Measurements from ENCODE around the gene ARF4.
A peak's percentile ranks its signal among the peaks of the same experiment; 100 is the strongest.

Gene ARF4

DNA sequence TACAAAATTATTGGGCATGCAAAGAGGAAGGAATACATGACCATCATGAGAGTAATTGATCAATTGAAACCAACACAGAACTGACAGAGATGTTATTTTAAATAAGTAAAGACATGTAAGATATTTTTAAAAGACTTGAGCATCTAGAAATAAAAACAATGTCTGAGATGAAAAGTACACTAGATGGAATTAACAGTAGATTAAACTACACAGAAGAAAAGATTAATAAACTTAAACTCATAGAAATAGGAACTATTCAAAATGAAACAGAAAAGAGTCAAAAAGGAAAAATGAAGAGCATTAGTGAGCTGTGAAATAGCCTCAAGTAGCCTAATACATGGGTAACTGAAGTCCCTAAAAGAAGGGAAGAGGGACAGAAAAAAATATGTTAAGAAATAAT is 8.5 kb upstream of the ARF4 start:
- Histone ChIP-seq H3K9me3 (ENCODE audit: control insufficient read depth in 2 of 2, low read length in 2 of 2) (no peaks in the 10 kb centered on the region), H3K9ac (ENCODE audit: low read length in 2 of 2) (no peak overlapping the region), H3K36me3 (ENCODE audit: control insufficient read depth in 2 of 2, insufficient read depth in 2 of 2, low read length in 2 of 2) (peaks cover 0 to 4% of the 10 kb centered on the region in 2 donors), H3K4me1 (ENCODE audit: control insufficient read depth, insufficient read depth, low read length) (no peaks in the 10 kb centered on the region), H3K4me3 (ENCODE audit: low read length in 2 of 2) (no peak overlapping the region), H3K27me3 (ENCODE audit: control insufficient read depth in 1 of 2, insufficient read depth in 2 of 2, low read length in 2 of 2) (no peaks in the 10 kb centered on the region), H3K27ac (ENCODE audit: low read length) (no peak overlapping the region)

GRCh38 chr3:57604971-57605370 is 7.8 kb upstream of the ARF4 start:
- no peaks in the 10 kb centered on the region for H3K27me3 ChIP-seq (ENCODE audit: control insufficient read depth in 1 of 2, insufficient read depth in 2 of 2, low read length in 2 of 2)
- H3K9me3 ChIP-seq (ENCODE audit: control insufficient read depth in 2 of 2, low read length in 2 of 2) = no peaks in the 10 kb centered on the region
- no peak overlapping the region for H3K9ac ChIP-seq (ENCODE audit: low read length in 2 of 2)
- H3K27ac ChIP-seq (ENCODE audit: low read length) = no peak overlapping the region
- no peak overlapping the region for H3K4me3 ChIP-seq (ENCODE audit: low read length in 2 of 2)
- peaks cover 0 to 4% of the 10 kb centered on the region in 2 donors for H3K36me3 ChIP-seq (ENCODE audit: control insufficient read depth in 2 of 2, insufficient read depth in 2 of 2, low read length in 2 of 2)
- H3K4me1 ChIP-seq (ENCODE audit: control insufficient read depth, insufficient read depth, low read length) = no peaks in the 10 kb centered on the region

- Histone ChIP-seq H3K4me1 (ENCODE audit: control insufficient read depth, insufficient read depth, low read length) (peaks cover 14% of the 10 kb centered on the region), H3K36me3 (ENCODE audit: control insufficient read depth in 2 of 2, insufficient read depth in 2 of 2, low read length in 2 of 2) (peaks cover 0 to 4% of the 10 kb centered on the region in 2 donors), H3K27me3 (ENCODE audit: control insufficient read depth in 1 of 2, insufficient read depth in 2 of 2, low read length in 2 of 2) (no peaks in the 10 kb centered on the region), H3K27ac (ENCODE audit: low read length) (no peak overlapping the region), H3K9ac (ENCODE audit: low read length in 2 of 2) (no peak overlapping the region), H3K4me3 (ENCODE audit: low read length in 2 of 2) (no peak overlapping the region), H3K9me3 (ENCODE audit: control insufficient read depth in 2 of 2, low read length in 2 of 2) (no peaks in the 10 kb centered on the region)
These were observed 3.1 kb upstream of the ARF4 start for GRCh38 chr3:57600195-57600594.

DNA sequence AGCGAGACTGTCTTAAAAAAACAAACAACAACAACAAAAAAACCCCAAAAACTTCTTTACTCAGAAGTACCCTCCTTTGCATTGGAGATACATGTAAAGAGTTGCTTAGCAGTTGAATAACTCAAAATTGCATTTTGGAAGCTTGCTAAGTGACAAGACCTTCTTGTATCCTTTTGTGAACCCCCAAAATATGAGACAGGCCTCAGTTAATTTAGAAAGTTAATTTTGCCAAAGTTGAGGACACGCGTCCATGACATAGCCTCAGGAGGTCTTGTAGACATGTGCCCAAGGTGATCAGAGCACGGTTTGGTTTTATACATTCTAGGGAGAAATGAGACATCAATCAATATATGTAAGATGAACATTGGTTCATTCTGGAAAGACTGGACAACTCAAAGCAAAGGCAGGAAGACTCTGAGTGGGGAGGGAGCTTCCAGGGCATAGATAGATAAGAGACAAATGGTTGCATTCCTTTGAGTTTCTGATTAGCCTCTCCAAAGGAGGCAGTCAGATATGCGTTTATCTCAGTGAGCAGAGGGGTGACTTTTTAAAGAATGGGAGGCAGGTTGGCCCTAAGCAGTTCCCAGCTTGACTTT is 1.7 kb upstream of the ARF4 start:
- Histone ChIP-seq H3K27ac (ENCODE audit: low read length) (peak overlapping the region; percentile 99), H3K4me3 (ENCODE audit: low read length in 2 of 2) (peak overlapping the region; percentile 75 to 99), H3K36me3 (ENCODE audit: control insufficient read depth in 2 of 2, insufficient read depth in 2 of 2, low read length in 2 of 2) (peaks cover 0 to 4% of the 10 kb centered on the region in 2 donors), H3K9me3 (ENCODE audit: control insufficient read depth in 2 of 2, low read length in 2 of 2) (no peaks in the 10 kb centered on the region), H3K27me3 (ENCODE audit: control insufficient read depth in 1 of 2, insufficient read depth in 2 of 2, low read length in 2 of 2) (no peaks in the 10 kb centered on the region), H3K9ac (ENCODE audit: low read length in 2 of 2) (peak overlapping the region in 1 of 2 donors; percentile 82), H3K4me1 (ENCODE audit: control insufficient read depth, insufficient read depth, low read length) (peaks cover 21% of the 10 kb centered on the region)

DNA sequence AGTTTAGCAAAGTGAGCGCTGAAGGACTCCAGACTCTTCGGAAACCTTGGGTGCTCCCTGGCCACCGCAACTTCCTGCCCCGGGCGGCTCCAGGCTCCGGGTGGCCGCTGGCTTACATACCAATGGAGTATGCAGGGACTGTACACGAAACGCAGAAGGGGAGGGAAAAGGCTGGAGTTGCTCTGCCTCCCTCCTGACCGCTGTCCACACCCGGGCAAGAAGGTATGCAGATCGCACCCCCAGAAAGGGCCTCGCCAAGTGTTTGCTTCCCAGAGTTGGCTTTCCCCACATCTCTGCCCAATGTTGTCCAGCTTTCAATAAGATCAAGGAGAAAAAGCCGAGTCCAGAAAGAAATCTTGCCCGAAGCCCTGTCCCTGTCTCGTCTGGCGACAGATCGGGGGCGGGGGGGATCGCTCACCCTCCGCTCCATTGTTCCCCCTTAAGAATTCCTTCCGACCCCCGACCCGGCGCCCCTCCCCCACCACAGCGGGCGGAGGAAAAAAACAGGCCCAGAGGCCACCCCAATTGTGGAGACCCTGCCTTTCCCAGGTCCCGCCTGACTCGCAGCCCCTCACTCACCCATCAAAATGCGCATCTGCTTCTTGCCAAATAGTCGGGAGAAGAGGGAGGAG is 533 bp downstream of the ARF4 start:
- Histone ChIP-seq H3K27ac (ENCODE audit: low read length) (peak overlapping the region; percentile 99), H3K9me3 (ENCODE audit: control insufficient read depth in 2 of 2, low read length in 2 of 2) (no peaks in the 10 kb centered on the region), H3K4me1 (ENCODE audit: control insufficient read depth, insufficient read depth, low read length) (peaks cover 30% of the 10 kb centered on the region), H3K4me3 (ENCODE audit: low read length in 2 of 2) (peak overlapping the region; percentile 99), H3K27me3 (ENCODE audit: control insufficient read depth in 1 of 2, insufficient read depth in 2 of 2, low read length in 2 of 2) (no peaks in the 10 kb centered on the region), H3K9ac (ENCODE audit: low read length in 2 of 2) (peak overlapping the region; percentile 100), H3K36me3 (ENCODE audit: control insufficient read depth in 2 of 2, insufficient read depth in 2 of 2, low read length in 2 of 2) (peaks cover 0 to 3% of the 10 kb centered on the region in 2 donors)

DNA sequence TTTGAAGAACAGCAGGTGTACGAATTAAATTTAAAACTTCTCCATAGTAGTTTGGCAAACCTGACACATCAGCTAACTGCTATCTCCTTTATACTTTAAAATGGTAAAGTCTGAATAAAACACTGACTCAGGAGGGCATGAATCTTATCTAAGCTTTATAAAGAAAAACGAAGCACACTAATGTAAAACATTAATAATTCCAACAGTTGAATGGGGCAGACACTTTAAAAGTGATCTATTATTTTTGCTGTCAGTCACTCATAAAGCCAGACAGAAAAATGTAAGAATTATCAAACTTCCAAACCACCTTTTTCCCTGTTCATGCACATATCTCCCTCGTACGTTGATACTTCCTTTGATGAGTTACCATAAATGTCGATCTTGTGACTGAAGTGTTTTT is 2.6 kb downstream of the ARF4 start:
- Histone ChIP-seq H3K9ac (ENCODE audit: low read length in 2 of 2) (no peak overlapping the region), H3K4me1 (ENCODE audit: control insufficient read depth, insufficient read depth, low read length) (peaks cover 30% of the 10 kb centered on the region), H3K4me3 (ENCODE audit: low read length in 2 of 2) (peak overlapping the region; percentile 99), H3K27ac (ENCODE audit: low read length) (no peak overlapping the region), H3K27me3 (ENCODE audit: control insufficient read depth in 1 of 2, insufficient read depth in 2 of 2, low read length in 2 of 2) (no peaks in the 10 kb centered on the region), H3K9me3 (ENCODE audit: control insufficient read depth in 2 of 2, low read length in 2 of 2) (no peaks in the 10 kb centered on the region), H3K36me3 (ENCODE audit: control insufficient read depth in 2 of 2, insufficient read depth in 2 of 2, low read length in 2 of 2) (peaks cover 0 to 3% of the 10 kb centered on the region in 2 donors)

- no peaks in the 10 kb centered on the region for H3K9me3 ChIP-seq (ENCODE audit: control insufficient read depth in 2 of 2, low read length in 2 of 2)
- no peak overlapping the region for H3K27ac ChIP-seq (ENCODE audit: low read length)
- no peak overlapping the region for H3K9ac ChIP-seq (ENCODE audit: low read length in 2 of 2)
- H3K36me3 ChIP-seq (ENCODE audit: control insufficient read depth in 2 of 2, insufficient read depth in 2 of 2, low read length in 2 of 2) = peaks cover 0 to 3% of the 10 kb centered on the region in 2 donors
- no peaks in the 10 kb centered on the region for H3K27me3 ChIP-seq (ENCODE audit: control insufficient read depth in 1 of 2, insufficient read depth in 2 of 2, low read length in 2 of 2)
- peak overlapping the region in 1 of 2 donors; percentile 99 for H3K4me3 ChIP-seq (ENCODE audit: low read length in 2 of 2)
- H3K4me1 ChIP-seq (ENCODE audit: control insufficient read depth, insufficient read depth, low read length) = peaks cover 29% of the 10 kb centered on the region
These were observed 3.0 kb downstream of the ARF4 start for GRCh38 chr3:57594144-57594543.

DNA sequence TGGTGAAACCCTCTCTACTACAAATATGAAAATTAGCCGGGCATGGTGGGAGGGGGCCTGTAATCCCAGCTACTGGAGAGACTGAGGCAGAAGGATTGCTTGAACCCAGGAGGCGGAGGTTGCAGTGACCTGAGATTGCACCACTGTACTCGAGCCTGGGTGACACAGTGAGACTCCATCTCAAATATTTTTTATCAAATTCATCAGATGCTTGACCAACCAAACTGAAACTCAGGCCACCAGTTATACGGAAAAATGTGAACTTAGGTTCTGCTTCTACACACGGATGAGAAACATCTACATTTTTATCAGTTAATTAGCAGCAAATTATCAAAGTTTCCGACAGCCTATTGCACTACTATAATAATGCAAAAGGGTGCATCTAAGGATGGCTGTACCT is 4.8 kb downstream of the ARF4 start:
- Histone ChIP-seq H3K36me3 (ENCODE audit: control insufficient read depth in 2 of 2, insufficient read depth in 2 of 2, low read length in 2 of 2) (peaks cover 0 to 3% of the 10 kb centered on the region in 2 donors), H3K9me3 (ENCODE audit: control insufficient read depth in 2 of 2, low read length in 2 of 2) (no peaks in the 10 kb centered on the region), H3K27ac (ENCODE audit: low read length) (no peak overlapping the region), H3K4me1 (ENCODE audit: control insufficient read depth, insufficient read depth, low read length) (peaks cover 17% of the 10 kb centered on the region), H3K4me3 (ENCODE audit: low read length in 2 of 2) (no peak overlapping the region), H3K9ac (ENCODE audit: low read length in 2 of 2) (no peak overlapping the region), H3K27me3 (ENCODE audit: control insufficient read depth in 1 of 2, insufficient read depth in 2 of 2, low read length in 2 of 2) (no peaks in the 10 kb centered on the region)

DNA sequence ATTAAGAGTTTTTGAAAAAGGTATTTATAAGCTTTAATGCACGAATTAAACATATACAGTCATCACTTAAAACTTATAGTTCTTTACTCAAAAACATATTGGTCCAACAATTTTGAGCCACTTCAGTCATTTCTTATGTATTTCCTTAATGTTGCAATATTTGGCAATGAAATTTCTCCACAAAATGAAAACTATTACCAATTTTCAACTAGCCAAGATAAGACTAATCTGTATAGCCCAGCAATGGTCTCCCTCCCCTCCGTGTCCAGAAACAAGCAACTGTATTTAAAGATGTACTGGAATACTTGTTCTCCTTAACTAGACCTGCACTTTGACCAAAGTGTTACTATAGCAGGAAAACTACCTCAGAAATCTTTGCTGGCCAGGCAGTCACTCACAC is 9.2 kb downstream of the ARF4 start:
- Histone ChIP-seq H3K4me1 (ENCODE audit: control insufficient read depth, insufficient read depth, low read length) (peaks cover 9% of the 10 kb centered on the region), H3K4me3 (ENCODE audit: low read length in 2 of 2) (no peak overlapping the region), H3K36me3 (ENCODE audit: control insufficient read depth in 2 of 2, insufficient read depth in 2 of 2, low read length in 2 of 2) (peaks cover 3 to 5% of the 10 kb centered on the region in 2 donors), H3K27ac (ENCODE audit: low read length) (no peak overlapping the region), H3K9ac (ENCODE audit: low read length in 2 of 2) (no peak overlapping the region), H3K9me3 (ENCODE audit: control insufficient read depth in 2 of 2, low read length in 2 of 2) (no peaks in the 10 kb centered on the region), H3K27me3 (ENCODE audit: control insufficient read depth in 1 of 2, insufficient read depth in 2 of 2, low read length in 2 of 2) (no peaks in the 10 kb centered on the region)

DNA sequence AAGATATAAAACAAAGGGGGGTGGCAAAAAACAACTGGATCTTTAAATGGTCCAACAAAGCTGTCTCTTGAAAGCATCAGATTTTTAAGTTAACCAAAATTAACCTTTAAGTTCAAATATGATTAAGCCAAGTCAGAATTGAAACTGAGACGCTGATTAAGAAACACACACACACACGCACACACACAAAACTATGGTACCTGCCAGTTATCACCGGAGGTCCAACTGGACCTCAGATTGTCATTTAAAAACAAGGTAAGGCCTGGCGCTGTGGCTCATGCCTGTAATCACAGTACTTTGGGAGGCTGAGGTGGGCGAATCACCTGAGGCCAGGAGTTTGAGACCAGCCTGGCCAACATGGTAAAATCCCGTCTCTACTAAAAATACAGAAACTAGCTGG is 10.4 kb downstream of the ARF4 start:
- no peaks in the 10 kb centered on the region for H3K27me3 ChIP-seq (ENCODE audit: control insufficient read depth in 1 of 2, insufficient read depth in 2 of 2, low read length in 2 of 2)
- H3K9ac ChIP-seq (ENCODE audit: low read length in 2 of 2) = no peak overlapping the region
- H3K27ac ChIP-seq (ENCODE audit: low read length) = no peak overlapping the region
- peaks cover 5% of the 10 kb centered on the region in 2 donors for H3K36me3 ChIP-seq (ENCODE audit: control insufficient read depth in 2 of 2, insufficient read depth in 2 of 2, low read length in 2 of 2)
- no peaks in the 10 kb centered on the region for H3K4me1 ChIP-seq (ENCODE audit: control insufficient read depth, insufficient read depth, low read length)
- no peaks in the 10 kb centered on the region for H3K9me3 ChIP-seq (ENCODE audit: control insufficient read depth in 2 of 2, low read length in 2 of 2)
- no peak overlapping the region for H3K4me3 ChIP-seq (ENCODE audit: low read length in 2 of 2)

DNA sequence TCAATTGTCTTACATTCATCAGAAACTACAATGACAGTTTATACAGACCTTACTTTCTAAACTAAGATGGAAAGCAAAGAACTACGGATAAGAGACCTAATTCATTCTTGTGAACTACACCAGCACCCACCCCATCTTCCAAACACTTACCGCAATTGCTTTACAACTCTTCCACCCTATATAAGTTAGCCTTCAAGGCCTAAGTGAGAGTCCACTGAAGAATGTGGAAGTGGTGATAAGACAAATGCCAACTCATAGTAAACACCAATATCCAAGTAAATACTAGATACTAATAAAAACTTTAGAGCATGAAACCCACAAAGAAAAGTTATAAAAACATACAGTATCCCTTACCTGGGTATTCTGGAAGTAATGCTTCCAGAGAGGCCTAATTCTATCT is 13.6 kb downstream of the ARF4 start:
- Histone ChIP-seq H3K4me3 (ENCODE audit: low read length in 2 of 2) (no peak overlapping the region), H3K36me3 (ENCODE audit: control insufficient read depth in 2 of 2, insufficient read depth in 2 of 2, low read length in 2 of 2) (peaks cover 5 to 7% of the 10 kb centered on the region in 2 donors), H3K27me3 (ENCODE audit: control insufficient read depth in 1 of 2, insufficient read depth in 2 of 2, low read length in 2 of 2) (no peaks in the 10 kb centered on the region), H3K27ac (ENCODE audit: low read length) (no peak overlapping the region), H3K4me1 (ENCODE audit: control insufficient read depth, insufficient read depth, low read length) (no peaks in the 10 kb centered on the region), H3K9ac (ENCODE audit: low read length in 2 of 2) (no peak overlapping the region), H3K9me3 (ENCODE audit: control insufficient read depth in 2 of 2, low read length in 2 of 2) (no peaks in the 10 kb centered on the region)

All from stomach smooth muscle (tissue), 2 donors.